ENCODE measurements around the gene EPB41L5.
"Not testable (repeated sequence)": the region's sequence is repeated elsewhere in the genome, so short reads cannot be mapped to it uniquely, and the experiment has no call there.

The EPB41L5 gene

DNA sequence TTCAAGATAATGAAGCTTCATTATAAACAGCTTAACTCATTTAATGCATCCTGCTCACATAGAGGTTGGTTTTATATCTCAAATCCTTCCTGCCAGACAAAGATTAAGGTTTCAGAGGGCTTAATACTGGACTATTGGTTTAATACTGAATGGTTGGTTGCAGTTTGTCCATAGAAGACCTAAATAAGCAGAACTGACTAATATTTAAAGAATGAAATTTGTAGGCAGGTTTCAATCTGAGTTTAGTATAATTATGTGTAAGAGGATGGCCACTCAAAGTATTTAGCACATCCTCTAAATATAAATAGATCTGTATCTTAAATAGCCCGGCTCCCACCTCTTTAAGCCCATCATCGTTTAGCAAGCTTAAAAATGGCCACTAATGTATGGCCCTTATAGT is 92.5 kb downstream of the EPB41L5 start:
- no peak for DNase-seq (ENCODE audit: low read depth)
- Histone ChIP-seq H3K36me3 (ENCODE audit: control insufficient read depth, insufficient read depth, low read length, severe bottlenecking) (no peaks in the 10 kb centered on the region), H3K9me3 (ENCODE audit: control insufficient read depth, low read length) (no peaks in the 10 kb centered on the region), H3K4me1 (ENCODE audit: control insufficient read depth, insufficient read depth, low read length) (peaks cover 30% of the 10 kb centered on the region), H3K4me3 (ENCODE audit: low read length) (no peak overlapping the region), H3K27me3 (replicated peaks; ENCODE audit: control insufficient read depth, insufficient read depth, low read length) (no peaks in the 10 kb centered on the region), H3K9ac (ENCODE audit: low read length) (no peak overlapping the region)

DNA sequence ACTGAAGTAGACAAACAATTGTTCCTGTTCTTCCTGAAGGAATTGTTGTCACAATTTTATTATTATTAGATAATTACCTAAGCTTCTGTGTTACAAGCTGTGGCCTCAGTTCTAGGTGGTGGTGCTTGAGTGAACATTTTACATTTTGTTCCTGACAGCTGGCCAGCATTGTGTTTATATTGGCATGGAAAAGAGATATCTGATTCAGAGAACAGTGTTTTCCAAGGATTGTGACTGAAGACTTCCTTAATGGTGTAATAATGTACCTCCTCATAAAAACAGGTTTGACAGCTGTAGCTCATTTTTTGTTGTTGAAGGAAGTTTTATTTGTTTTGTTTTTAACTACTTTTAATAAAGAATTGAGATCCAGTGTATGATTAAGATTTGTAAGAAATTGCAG is 95.2 kb downstream of the EPB41L5 start:
- H3K27me3 ChIP-seq (replicated peaks; ENCODE audit: control insufficient read depth, insufficient read depth, low read length): no peaks in the 10 kb centered on the region
- H3K4me3 ChIP-seq (ENCODE audit: low read length): no peak overlapping the region
- no peaks in the 10 kb centered on the region for H3K36me3 ChIP-seq (ENCODE audit: control insufficient read depth, insufficient read depth, low read length, severe bottlenecking)
- no peaks in the 10 kb centered on the region for H3K9me3 ChIP-seq (ENCODE audit: control insufficient read depth, low read length)
- no peak overlapping the region for H3K9ac ChIP-seq (ENCODE audit: low read length)
- peaks cover 30% of the 10 kb centered on the region for H3K4me1 ChIP-seq (ENCODE audit: control insufficient read depth, insufficient read depth, low read length)
- DNase-seq (ENCODE audit: low read depth): peak; percentile 83

DNA sequence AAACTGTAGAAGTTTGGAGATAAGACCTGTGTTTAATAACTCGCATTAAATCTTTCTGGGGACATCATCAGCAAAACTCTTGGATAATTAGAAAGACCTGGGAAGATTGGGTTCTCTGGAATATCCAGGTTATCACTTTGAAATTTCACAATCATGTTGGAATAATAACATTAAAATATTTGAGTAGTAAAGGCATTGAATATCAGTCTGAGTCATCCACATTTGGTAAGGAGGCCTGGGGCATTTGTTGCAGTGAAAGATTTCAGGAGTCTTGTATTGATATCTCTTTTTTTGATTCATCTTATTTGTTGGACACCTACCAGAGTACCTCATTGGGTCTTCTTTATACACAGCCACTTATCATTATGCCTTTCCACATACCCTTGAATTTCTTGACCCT is 95.9 kb downstream of the EPB41L5 start:
- H3K9ac ChIP-seq (ENCODE audit: low read length): no peak overlapping the region
- peaks cover 29% of the 10 kb centered on the region for H3K4me1 ChIP-seq (ENCODE audit: control insufficient read depth, insufficient read depth, low read length)
- H3K27me3 ChIP-seq (replicated peaks; ENCODE audit: control insufficient read depth, insufficient read depth, low read length): no peaks in the 10 kb centered on the region
- H3K36me3 ChIP-seq (ENCODE audit: control insufficient read depth, insufficient read depth, low read length, severe bottlenecking): no peaks in the 10 kb centered on the region
- H3K9me3 ChIP-seq (ENCODE audit: control insufficient read depth, low read length): no peaks in the 10 kb centered on the region
- DNase-seq (ENCODE audit: low read depth): peak; percentile 74
- no peak overlapping the region for H3K4me3 ChIP-seq (ENCODE audit: low read length)

DNA sequence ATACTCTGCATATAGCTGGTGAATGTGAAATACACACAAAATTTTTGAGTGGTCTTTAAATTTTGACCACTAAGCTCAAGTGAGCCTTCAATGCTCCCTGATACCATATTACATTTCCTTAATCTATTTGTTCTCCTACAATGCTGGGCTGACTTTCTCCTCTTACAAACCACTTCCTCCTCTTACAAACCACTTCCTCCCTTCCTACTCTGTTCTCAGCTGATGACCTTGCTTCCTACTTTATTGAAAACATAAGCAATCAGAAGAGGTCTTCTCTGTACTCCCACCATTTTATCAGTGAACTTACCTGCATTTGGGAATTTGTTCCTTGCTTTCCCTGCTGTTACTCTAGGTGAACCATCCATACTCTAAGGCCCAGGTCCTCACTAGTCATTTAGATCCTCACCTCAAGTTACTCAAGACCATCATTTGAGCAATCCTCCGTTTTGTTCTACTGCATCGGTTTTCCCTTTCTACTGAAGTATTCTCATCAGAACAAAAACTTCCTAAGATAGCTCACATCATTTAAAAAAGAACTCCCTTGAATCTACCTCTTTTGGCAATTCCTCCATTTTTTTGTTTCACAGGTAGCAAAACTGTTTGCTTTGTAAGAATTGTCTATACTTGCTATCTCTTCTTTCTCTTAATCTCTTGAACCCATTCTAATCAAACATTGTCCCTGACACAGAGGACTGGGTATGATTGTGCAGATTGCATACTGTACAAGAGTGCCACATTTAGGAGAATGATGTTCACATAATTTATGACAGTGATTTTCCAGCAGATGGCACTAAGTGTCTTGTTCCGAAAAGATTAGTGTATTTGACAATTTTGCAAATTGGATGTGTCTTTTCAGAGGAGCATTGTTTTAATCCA is 96.5 kb downstream of the EPB41L5 start:
- no peaks in the 10 kb centered on the region for H3K36me3 ChIP-seq (ENCODE audit: control insufficient read depth, insufficient read depth, low read length, severe bottlenecking)
- peak; percentile 59 for DNase-seq (ENCODE audit: low read depth)
- no peaks in the 10 kb centered on the region for H3K9me3 ChIP-seq (ENCODE audit: control insufficient read depth, low read length)
- H3K4me3 ChIP-seq (ENCODE audit: low read length): no peak overlapping the region
- H3K4me1 ChIP-seq (ENCODE audit: control insufficient read depth, insufficient read depth, low read length): peaks cover 23% of the 10 kb centered on the region
- H3K9ac ChIP-seq (ENCODE audit: low read length): no peak overlapping the region
- no peaks in the 10 kb centered on the region for H3K27me3 ChIP-seq (replicated peaks; ENCODE audit: control insufficient read depth, insufficient read depth, low read length)

DNA sequence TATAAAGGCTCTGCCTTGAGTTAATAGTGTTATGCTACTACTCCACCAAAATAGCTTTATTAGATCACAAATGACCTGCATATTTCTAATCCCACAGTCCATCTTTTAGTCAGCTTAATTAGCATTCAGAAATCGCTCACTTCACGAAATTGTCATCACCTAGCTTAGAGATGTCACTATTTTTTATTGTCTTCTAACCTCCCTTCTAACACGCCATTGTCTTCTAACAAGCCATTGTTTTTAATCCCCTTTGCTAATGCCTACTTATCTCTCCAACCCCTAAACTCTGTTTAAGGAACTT is 97.1 kb downstream of the EPB41L5 start:
- Histone ChIP-seq H3K4me3 (ENCODE audit: low read length) (no peak overlapping the region), H3K9ac (ENCODE audit: low read length) (no peak overlapping the region), H3K36me3 (ENCODE audit: control insufficient read depth, insufficient read depth, low read length, severe bottlenecking) (no peaks in the 10 kb centered on the region), H3K4me1 (ENCODE audit: control insufficient read depth, insufficient read depth, low read length) (peaks cover 23% of the 10 kb centered on the region), H3K27me3 (replicated peaks; ENCODE audit: control insufficient read depth, insufficient read depth, low read length) (no peaks in the 10 kb centered on the region), H3K9me3 (ENCODE audit: control insufficient read depth, low read length) (no peaks in the 10 kb centered on the region)
- no peak for DNase-seq (ENCODE audit: low read depth)

DNA sequence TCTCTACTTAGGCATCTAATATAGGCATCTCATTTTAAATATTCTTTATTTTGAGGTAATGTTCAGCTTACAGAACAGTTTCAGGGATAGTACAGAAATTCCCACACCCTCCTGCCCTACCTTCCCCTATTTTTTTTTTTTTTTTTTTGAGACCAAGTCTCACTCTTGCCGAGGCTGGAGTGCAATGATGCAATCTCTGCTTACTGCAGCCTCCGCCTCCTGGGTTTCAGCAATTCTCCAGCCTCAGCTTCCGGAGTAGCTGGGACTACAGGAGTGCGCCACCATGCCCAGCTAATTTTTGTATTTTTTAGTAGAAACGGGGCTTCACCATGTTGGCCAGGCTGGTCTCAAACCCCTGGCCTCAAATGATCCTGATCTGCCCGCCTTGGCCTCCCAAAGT is 97.6 kb downstream of the EPB41L5 start:
- no peak overlapping the region for H3K4me3 ChIP-seq (ENCODE audit: low read length)
- H3K4me1 ChIP-seq (ENCODE audit: control insufficient read depth, insufficient read depth, low read length): peaks cover 23% of the 10 kb centered on the region
- H3K36me3 ChIP-seq (ENCODE audit: control insufficient read depth, insufficient read depth, low read length, severe bottlenecking): no peaks in the 10 kb centered on the region
- H3K9me3 ChIP-seq (ENCODE audit: control insufficient read depth, low read length): no peaks in the 10 kb centered on the region
- DNase-seq (ENCODE audit: low read depth): no peak
- no peak overlapping the region for H3K9ac ChIP-seq (ENCODE audit: low read length)
- no peaks in the 10 kb centered on the region for H3K27me3 ChIP-seq (replicated peaks; ENCODE audit: control insufficient read depth, insufficient read depth, low read length)

DNA sequence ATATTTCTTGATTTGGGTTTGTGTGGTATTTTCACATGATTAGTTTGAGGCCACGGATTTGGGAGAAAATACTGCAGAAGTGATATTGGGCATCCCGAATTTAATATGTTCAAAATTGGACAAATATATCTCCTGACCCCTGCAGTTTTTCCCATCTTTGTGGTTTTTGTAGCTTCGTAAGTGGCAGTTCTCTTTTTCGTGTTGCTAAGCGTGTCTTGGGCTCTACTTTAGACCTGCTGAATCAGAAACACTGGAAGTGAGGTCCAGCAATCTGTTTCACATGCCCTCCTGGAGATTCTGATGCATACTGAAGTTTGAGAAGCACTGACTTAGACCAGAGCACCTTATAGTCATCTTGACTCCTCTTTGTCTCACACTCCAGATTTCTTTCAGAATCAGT is 98.3 kb downstream of the EPB41L5 start:
- no peak overlapping the region for H3K9ac ChIP-seq (ENCODE audit: low read length)
- H3K4me3 ChIP-seq (ENCODE audit: low read length): no peak overlapping the region
- H3K27me3 ChIP-seq (replicated peaks; ENCODE audit: control insufficient read depth, insufficient read depth, low read length): no peaks in the 10 kb centered on the region
- H3K9me3 ChIP-seq (ENCODE audit: control insufficient read depth, low read length): no peaks in the 10 kb centered on the region
- no peak for DNase-seq (ENCODE audit: low read depth)
- H3K36me3 ChIP-seq (ENCODE audit: control insufficient read depth, insufficient read depth, low read length, severe bottlenecking): no peaks in the 10 kb centered on the region
- peaks cover 23% of the 10 kb centered on the region for H3K4me1 ChIP-seq (ENCODE audit: control insufficient read depth, insufficient read depth, low read length)

DNA sequence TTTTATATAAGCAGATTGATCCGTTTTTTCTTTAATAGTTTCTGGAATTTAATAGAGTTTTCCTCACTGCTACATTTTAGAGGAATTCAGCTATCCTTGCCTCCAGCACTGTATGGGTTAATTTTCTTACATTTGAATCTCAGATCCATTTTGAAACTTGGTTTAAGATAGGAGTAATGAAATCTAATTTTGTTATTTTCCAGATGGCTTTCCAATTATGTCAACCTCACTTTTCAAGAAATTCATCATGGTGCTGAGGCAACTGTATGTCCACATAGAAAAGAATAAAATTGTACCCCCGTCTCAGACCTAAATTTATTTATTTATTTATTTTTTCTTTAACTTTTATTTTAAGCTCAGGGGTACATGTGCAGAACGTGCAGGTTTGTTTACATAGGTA is 105.1 kb downstream of the EPB41L5 start:
- H3K9me3 ChIP-seq (ENCODE audit: control insufficient read depth, low read length): peaks cover 2% of the 10 kb centered on the region
- no peak for DNase-seq (ENCODE audit: low read depth)
- no peak overlapping the region for H3K9ac ChIP-seq (ENCODE audit: low read length)
- H3K36me3 ChIP-seq (ENCODE audit: control insufficient read depth, insufficient read depth, low read length, severe bottlenecking): peaks cover 3% of the 10 kb centered on the region
- H3K4me1 ChIP-seq (ENCODE audit: control insufficient read depth, insufficient read depth, low read length): peaks cover 3% of the 10 kb centered on the region
- H3K27me3 ChIP-seq (replicated peaks; ENCODE audit: control insufficient read depth, insufficient read depth, low read length): no peaks in the 10 kb centered on the region
- no peak overlapping the region for H3K4me3 ChIP-seq (ENCODE audit: low read length)

DNA sequence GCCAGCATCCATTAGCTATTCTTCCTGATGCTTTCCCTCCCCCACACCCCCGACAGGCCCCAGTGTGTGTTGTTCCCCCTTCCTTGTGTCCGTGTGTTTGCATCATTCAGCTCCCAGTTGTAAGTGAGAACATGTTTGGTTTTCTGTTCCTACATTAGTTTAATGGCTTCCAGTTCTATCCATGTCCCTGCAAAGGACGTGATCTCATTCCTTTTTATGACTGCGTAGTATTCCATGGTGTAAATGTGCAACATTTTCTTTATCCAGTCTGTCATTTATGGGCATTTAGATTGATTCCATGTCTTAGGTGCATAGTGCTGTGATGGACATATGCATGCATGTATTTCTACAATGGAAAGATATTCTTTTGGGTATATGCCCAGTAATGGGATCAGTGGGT is 105.6 kb downstream of the EPB41L5 start:
- peaks cover 2% of the 10 kb centered on the region for H3K9me3 ChIP-seq (ENCODE audit: control insufficient read depth, low read length)
- H3K27me3 ChIP-seq (replicated peaks; ENCODE audit: control insufficient read depth, insufficient read depth, low read length): no peaks in the 10 kb centered on the region
- no peak overlapping the region for H3K4me3 ChIP-seq (ENCODE audit: low read length)
- H3K9ac ChIP-seq (ENCODE audit: low read length): no peak overlapping the region
- DNase-seq (ENCODE audit: low read depth): no peak
- H3K36me3 ChIP-seq (ENCODE audit: control insufficient read depth, insufficient read depth, low read length, severe bottlenecking): peaks cover 3% of the 10 kb centered on the region
- H3K4me1 ChIP-seq (ENCODE audit: control insufficient read depth, insufficient read depth, low read length): peaks cover 3% of the 10 kb centered on the region

DNA sequence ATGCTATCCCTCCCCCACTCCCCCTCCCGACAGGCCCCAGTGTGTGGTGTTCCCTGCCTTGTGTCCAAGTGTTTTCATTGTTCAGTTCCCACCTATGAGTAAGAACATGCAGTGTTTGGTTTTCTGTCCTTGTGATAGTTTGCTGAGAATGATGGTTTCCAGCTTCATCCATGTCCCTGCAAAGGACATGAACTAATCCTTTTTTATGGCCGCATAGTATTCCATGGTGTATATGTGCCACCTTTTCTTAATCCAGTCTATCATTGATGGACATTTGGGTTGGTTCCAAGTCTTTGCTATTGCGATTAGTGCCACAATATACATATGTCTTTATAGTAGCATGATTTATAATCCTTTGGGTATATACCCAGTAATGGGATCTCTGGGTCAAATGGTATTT is 108.5 kb downstream of the EPB41L5 start:
- not testable (repeated sequence) for DNase-seq (ENCODE audit: low read depth); H3K36me3 ChIP-seq (ENCODE audit: control insufficient read depth, insufficient read depth, low read length, severe bottlenecking); H3K4me3 ChIP-seq (ENCODE audit: low read length); H3K4me1 ChIP-seq (ENCODE audit: control insufficient read depth, insufficient read depth, low read length); H3K27me3 ChIP-seq (replicated peaks; ENCODE audit: control insufficient read depth, insufficient read depth, low read length); H3K9me3 ChIP-seq (ENCODE audit: control insufficient read depth, low read length); H3K9ac ChIP-seq (ENCODE audit: low read length)

DNA sequence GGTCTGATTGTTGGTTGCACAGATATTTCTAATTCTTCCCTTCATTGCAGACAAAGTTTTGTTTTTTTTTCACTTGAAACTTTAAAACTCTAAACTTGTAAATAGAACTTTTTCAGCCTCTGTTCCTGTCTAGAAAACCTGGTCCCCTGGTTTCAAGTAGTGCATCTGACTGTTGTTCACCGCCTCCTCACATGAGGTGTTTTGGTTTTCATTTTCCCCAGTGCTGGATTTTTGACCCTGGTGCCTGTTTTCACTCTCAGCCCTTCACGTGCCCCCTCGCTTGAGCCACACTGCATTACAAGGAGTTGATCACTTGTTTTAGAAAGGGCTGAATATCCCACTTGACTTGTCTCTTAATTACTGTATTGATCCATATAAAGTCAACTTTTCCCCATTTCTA is 110.2 kb downstream of the EPB41L5 start:
- no peak overlapping the region for H3K9ac ChIP-seq (ENCODE audit: low read length)
- no peak overlapping the region for H3K4me3 ChIP-seq (ENCODE audit: low read length)
- H3K36me3 ChIP-seq (ENCODE audit: control insufficient read depth, insufficient read depth, low read length, severe bottlenecking): peaks cover 3% of the 10 kb centered on the region
- no peak for DNase-seq (ENCODE audit: low read depth)
- peaks cover 5% of the 10 kb centered on the region for H3K4me1 ChIP-seq (ENCODE audit: control insufficient read depth, insufficient read depth, low read length)
- H3K27me3 ChIP-seq (replicated peaks; ENCODE audit: control insufficient read depth, insufficient read depth, low read length): no peaks in the 10 kb centered on the region
- H3K9me3 ChIP-seq (ENCODE audit: control insufficient read depth, low read length): peaks cover 2% of the 10 kb centered on the region

DNA sequence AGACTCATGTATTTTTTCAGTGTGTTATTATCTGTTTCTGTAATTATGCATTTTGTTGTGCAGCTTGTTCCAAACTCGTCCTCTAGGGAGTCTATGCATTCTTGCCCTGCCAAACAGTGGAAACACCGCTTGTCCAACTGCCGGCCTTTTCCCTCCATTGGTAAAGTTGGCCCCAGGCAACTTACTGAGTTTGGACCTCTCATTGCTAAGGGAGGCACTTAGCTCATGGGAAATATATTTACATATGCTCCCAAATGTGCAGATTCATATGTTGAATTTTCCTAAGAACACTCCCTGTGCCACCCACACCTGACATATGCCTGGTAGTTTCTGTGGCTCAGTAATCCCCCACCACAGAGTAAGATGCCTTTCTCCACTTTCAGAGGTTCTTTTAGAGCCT is 112.3 kb downstream of the EPB41L5 start:
- Histone ChIP-seq H3K36me3 (ENCODE audit: control insufficient read depth, insufficient read depth, low read length, severe bottlenecking) (no peaks in the 10 kb centered on the region), H3K4me1 (ENCODE audit: control insufficient read depth, insufficient read depth, low read length) (peaks cover 5% of the 10 kb centered on the region), H3K9me3 (ENCODE audit: control insufficient read depth, low read length) (no peaks in the 10 kb centered on the region), H3K4me3 (ENCODE audit: low read length) (no peak overlapping the region), H3K27me3 (replicated peaks; ENCODE audit: control insufficient read depth, insufficient read depth, low read length) (no peaks in the 10 kb centered on the region), H3K9ac (ENCODE audit: low read length) (no peak overlapping the region)
- no peak for DNase-seq (ENCODE audit: low read depth)

All from adipocyte (in vitro differentiated cells).